SU-DHL-6 (cell line): ENCODE results near the gene GALNT9.

Experiments
- EZH2phosphoT487 ChIP-seq: fragments of 200-600 bp; sonication (generic), shearing (Covaris generic); conservative IDR thresholded peaks from 2 replicates; pipeline ENCODE4 v1.6.1; 2018; ENCODE audit warnings: mild to moderate bottlenecking, antibody characterized with exemption, low read length, moderate library complexity, mixed read lengths
- TF ChIP-seq, protein P1 (sequence below): fragments of 200-600 bp; sonication (generic); IDR thresholded peaks from one replicate; pipeline ENCODE4 v1.5.1; 2017; ENCODE audit warnings: antibody characterized with exemption, mild to moderate bottlenecking, low read length, moderate library complexity; ENCODE audit not compliant: insufficient read depth, poor library complexity, severe bottlenecking

DNA sequence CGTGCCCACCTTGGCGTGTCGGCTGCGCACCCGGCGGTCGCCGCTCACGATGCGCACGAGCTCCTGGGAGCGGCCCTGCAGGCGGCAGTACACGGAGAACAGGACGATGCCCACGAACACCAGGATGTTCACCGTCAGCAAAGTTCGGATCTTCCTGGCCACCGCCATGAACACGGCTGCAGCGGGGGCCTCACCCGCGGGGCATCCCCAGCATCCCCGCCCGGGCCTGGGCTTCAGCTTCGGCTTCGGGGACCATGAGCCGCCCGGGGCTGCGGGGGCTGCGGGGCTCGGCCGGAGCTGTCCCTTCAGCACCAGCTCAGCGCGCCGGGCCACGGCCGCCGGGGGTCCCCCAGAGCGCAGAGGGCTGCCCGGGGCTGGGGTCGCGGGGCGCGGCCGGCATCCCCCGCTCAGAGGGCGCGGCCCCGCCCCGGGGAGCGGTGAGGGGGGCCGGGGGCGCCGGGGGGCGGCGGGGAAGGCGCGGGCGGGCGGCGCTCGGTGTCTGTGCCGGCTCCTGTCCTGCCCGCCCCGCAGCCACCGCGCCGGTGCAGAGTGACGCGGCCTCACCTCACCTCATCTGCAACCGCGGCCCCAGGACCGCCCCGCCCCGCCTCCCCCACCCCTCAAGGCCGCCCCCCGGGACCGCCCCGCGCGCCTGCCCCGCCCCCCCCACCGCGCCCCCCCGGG lies at the start of gene GALNT9:
- TF ChIP-seq, protein P1, sequence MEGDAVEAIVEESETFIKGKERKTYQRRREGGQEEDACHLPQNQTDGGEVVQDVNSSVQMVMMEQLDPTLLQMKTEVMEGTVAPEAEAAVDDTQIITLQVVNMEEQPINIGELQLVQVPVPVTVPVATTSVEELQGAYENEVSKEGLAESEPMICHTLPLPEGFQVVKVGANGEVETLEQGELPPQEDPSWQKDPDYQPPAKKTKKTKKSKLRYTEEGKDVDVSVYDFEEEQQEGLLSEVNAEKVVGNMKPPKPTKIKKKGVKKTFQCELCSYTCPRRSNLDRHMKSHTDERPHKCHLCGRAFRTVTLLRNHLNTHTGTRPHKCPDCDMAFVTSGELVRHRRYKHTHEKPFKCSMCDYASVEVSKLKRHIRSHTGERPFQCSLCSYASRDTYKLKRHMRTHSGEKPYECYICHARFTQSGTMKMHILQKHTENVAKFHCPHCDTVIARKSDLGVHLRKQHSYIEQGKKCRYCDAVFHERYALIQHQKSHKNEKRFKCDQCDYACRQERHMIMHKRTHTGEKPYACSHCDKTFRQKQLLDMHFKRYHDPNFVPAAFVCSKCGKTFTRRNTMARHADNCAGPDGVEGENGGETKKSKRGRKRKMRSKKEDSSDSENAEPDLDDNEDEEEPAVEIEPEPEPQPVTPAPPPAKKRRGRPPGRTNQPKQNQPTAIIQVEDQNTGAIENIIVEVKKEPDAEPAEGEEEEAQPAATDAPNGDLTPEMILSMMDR: no peak
- no peak for TF ChIP-seq EZH2phosphoT487
